Spinal cord (tissue), 10 donors: ENCODE measurements around the gene ZNF536. TPM values are rescaled to one million over a fixed set of nuclear protein-coding genes. Genes with fewer than 3 reads are reported as not detected.

Experiments used
- DNase-seq, 6 donors: peaks; one replicate each; pipeline versions ENCODE4 v3.0.0 to v3.0.0-alpha.2; 2013 to 2015; ENCODE audit warnings: low spot score in 6 of 6, low read depth in 4 of 6
- H3K27ac ChIP-seq: one replicate; pipeline ENCODE4 v1.5.1; 2013; ENCODE audit warnings: low read depth, low read length, control low read depth
- H3K27me3 ChIP-seq: one replicate; pipeline ENCODE4 v1.6.1; 2013; ENCODE audit warnings: low read length; ENCODE audit not compliant: control insufficient read depth, insufficient read depth
- H3K36me3 ChIP-seq: one replicate; pipeline ENCODE4 v1.6.1; 2013; ENCODE audit warnings: low read length; ENCODE audit not compliant: control insufficient read depth, insufficient read depth
- H3K4me1 ChIP-seq: one replicate; pipeline ENCODE4 v1.6.1; 2013; ENCODE audit warnings: low read length; ENCODE audit not compliant: control insufficient read depth, insufficient read depth
- H3K4me3 ChIP-seq: one replicate; pipeline ENCODE4 v1.5.1; 2013; ENCODE audit warnings: low read depth, low read length, control low read depth
- H3K9me3 ChIP-seq: one replicate; pipeline ENCODE4 v1.6.1; 2013; ENCODE audit warnings: low read length; ENCODE audit not compliant: control insufficient read depth, insufficient read depth
- WGBS: methylation state at CpG from one replicate; pipeline ENCODE4 v1.1.5; 2013; ENCODE audit warnings: missing lambda C conversion rate; ENCODE audit not compliant: insufficient coverage; 5-methylcytosine and 5-hydroxymethylcytosine counted together
- polyA plus RNA-seq, 2 donors: library from polyadenylated mRNA; unstranded; fragments of 120-200 nt; gene quantifications; one replicate each; pipeline ENCODE4 v1.2.1, GENCODE V29; 2013; ENCODE audit not compliant: insufficient read length in 2 of 2
- total RNA-seq, 2 donors: library from RNA; depleted of rRNA in 1 of 2; stranded (reverse); fragments of 120-200 nt in 1 of 2; fragments of >200 nt in 1 of 2; gene quantifications; one replicate each; pipeline versions ENCODE4 v1.2.3 to v1.2.4, GENCODE V29; 2013 to 2014
- donor health status: healthy.

Gene ZNF536
- total and polyA plus RNA-seq, 4 donors, result 26.2 to 41.1 (median 28.9) TPM

DNA sequence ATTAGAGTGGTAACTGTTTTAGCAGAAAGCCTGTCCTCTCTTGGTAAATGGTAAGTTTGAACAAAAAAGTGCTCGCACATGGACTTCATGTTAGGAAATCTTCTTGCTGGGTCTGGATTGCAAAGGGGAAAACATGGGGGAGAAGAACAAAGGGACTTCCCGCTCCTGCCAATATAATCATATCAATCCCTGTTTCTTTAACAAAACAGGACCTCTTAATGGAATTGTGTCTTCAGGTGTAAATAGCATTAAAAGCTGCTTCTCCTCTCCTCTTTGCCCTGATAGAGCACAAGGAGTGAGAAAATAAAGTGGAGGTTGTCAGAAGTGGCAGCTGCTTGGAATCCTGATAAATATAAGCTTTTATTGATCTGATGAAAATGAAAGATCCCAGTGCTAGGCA is 20.4 kb upstream of the ZNF536 start:
- Histone ChIP-seq H3K27ac (no peak overlapping the region), H3K9me3 (no peaks in the 10 kb centered on the region), H3K4me1 (peaks cover 9% of the 10 kb centered on the region), H3K4me3 (no peak overlapping the region), H3K27me3 (no peaks in the 10 kb centered on the region), H3K36me3 (no peaks in the 10 kb centered on the region)
- WGBS, result no CpG with 5 or more reads among the region's 2 CpGs
- peak in 1 of 6 donors; percentile 50 for DNase-seq

DNA sequence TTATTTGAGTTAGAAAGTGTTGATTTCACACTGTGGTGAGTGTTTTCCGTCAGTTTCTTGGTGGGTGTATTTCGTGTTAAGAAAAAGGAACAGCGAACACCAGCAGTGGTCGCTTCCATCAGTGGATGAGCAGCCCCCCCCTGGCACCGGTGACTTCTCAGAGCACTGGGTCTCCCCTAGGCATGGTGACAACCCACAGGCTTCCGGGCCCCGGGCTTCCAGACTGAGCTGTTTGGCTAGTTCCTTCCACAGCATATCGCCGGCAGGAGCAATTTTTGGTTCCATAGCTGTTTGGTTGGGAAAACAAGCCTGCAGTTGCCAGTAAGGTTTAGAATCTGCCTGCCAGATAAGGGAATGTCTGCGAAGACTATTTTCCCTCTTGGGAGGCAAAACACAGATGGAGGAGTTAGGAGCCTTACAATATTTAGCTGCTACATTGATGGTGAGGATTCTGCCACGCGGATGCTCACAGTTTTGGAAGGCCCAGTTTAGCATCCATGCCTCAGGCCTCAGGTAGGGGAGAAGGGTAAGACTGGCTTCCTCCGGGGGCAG is 18.7 kb upstream of the ZNF536 start:
- Histone ChIP-seq H3K27ac (no peak overlapping the region), H3K9me3 (no peaks in the 10 kb centered on the region), H3K4me3 (no peak overlapping the region), H3K4me1 (peaks cover 9% of the 10 kb centered on the region), H3K36me3 (no peaks in the 10 kb centered on the region), H3K27me3 (no peaks in the 10 kb centered on the region)
- WGBS, result 87% methylated on average over 12 of the region's 13 CpGs
- DNase-seq, result peak in 2 of 6 donors; percentile 54 to 89

DNA sequence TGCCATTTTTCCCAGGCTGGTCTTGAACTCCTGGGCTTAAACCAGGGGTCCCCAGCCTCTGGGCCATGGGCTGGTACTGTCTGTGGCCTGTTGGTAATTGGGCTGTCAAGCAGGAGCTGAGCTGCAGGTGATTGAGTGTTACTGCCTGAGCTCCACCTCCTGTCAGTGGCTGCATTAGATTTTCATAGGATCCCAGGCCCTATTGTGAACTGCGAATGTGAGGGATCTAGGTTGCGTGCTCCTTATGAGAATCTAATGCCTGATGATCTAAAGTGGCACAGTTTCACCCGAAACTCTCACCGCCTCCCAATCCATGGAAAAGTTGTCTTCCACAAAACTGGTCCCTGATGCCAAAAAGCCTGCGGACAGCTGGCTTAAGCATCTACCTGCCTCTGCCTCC is 16.6 kb upstream of the ZNF536 start:
- Histone ChIP-seq H3K4me1 (peaks cover 20% of the 10 kb centered on the region), H3K36me3 (peaks cover 3% of the 10 kb centered on the region), H3K27ac (no peak overlapping the region), H3K27me3 (no peaks in the 10 kb centered on the region), H3K9me3 (no peaks in the 10 kb centered on the region), H3K4me3 (no peak overlapping the region)
- 96% methylated on average over 5 of the region's 5 CpGs for WGBS
- no peak for DNase-seq

DNA sequence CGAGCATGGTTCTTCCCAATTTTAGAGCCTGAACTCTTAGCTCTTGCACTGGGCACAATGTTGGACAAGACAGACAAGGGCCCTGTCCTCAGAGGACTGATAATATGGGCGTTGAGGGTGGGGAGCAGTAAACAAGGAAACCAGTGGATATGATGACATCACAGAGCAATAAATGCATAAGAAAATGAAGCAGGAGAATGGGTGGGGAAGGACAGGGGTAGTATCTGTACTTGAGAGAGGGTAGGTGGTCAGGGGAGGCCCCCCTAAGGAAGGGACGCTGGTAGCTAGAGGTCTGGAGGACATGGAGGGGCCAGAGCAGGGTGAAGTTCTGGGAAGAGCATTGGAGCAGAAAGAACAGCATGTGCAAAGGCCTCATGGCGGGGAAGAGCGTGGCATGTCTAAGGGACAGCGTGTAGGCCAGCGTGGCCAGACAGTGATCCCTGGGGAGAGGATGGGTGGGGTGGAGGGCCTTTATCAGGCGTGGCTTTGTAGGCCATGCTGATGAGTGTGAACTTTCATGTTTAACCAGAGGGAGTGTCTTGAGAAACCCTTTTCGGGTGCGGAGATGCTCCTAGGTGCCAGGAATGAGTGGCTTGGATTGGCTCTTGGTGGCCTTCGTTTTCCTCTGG is 15.1 kb upstream of the ZNF536 start:
- no peaks in the 10 kb centered on the region for H3K9me3 ChIP-seq
- DNase-seq, result no peak
- peaks cover 3% of the 10 kb centered on the region for H3K36me3 ChIP-seq
- H3K4me3 ChIP-seq, result no peak overlapping the region
- H3K27me3 ChIP-seq, result no peaks in the 10 kb centered on the region
- H3K27ac ChIP-seq, result no peak overlapping the region
- WGBS, result 94% methylated on average over 11 of the region's 11 CpGs
- peaks cover 29% of the 10 kb centered on the region for H3K4me1 ChIP-seq

DNA sequence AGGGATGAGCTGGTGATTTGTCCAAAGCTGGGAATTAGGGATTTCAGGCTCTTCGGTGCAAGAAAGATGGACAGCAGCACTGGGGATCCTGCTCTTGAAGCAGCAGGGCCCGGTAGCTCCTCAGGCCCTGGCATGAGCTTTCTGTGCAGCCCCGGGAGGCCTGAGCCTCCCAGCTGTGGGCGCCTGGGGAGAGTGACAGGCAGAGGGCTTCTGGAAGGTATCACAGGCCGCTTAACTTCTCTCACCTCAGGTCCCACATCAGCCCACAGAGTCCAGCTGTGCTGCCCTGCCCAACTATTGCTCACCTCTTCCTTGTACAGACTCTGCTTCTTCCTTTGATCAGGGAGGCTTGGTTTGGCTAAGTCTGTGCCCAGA is 14.6 kb upstream of the ZNF536 start:
- Histone ChIP-seq H3K36me3 (peaks cover 3% of the 10 kb centered on the region), H3K4me3 (no peak overlapping the region), H3K4me1 (peaks cover 29% of the 10 kb centered on the region), H3K9me3 (no peaks in the 10 kb centered on the region), H3K27ac (no peak overlapping the region), H3K27me3 (no peaks in the 10 kb centered on the region)
- WGBS, result 81% methylated on average over 2 of the region's 5 CpGs
- no peak for DNase-seq

DNA sequence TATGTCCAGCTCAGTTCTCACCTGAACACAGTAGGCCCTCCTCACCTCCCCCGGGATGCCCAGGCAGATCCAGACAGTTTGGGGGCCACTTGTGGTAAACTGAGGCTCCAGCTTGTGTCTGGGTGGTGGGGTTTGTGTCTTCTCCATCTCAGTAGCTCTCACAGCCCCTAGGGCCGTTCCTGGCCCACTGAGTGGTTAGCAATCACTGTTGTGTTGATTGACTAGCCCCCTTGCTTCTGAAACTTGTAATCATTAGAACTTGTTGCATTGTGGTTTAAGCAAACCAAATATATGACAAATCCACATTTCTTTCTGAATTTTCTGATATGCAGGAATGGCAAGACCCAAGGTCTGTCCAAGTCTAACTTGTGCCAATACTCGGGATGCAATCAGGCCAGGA is 13.9 kb upstream of the ZNF536 start:
- no peaks in the 10 kb centered on the region for H3K9me3 ChIP-seq
- peaks cover 29% of the 10 kb centered on the region for H3K4me1 ChIP-seq
- no peak for DNase-seq
- H3K36me3 ChIP-seq, result peaks cover 3% of the 10 kb centered on the region
- WGBS, result 100% methylated on average over 1 of the region's 3 CpGs
- H3K27ac ChIP-seq, result no peak overlapping the region
- no peak overlapping the region for H3K4me3 ChIP-seq
- H3K27me3 ChIP-seq, result no peaks in the 10 kb centered on the region

DNA sequence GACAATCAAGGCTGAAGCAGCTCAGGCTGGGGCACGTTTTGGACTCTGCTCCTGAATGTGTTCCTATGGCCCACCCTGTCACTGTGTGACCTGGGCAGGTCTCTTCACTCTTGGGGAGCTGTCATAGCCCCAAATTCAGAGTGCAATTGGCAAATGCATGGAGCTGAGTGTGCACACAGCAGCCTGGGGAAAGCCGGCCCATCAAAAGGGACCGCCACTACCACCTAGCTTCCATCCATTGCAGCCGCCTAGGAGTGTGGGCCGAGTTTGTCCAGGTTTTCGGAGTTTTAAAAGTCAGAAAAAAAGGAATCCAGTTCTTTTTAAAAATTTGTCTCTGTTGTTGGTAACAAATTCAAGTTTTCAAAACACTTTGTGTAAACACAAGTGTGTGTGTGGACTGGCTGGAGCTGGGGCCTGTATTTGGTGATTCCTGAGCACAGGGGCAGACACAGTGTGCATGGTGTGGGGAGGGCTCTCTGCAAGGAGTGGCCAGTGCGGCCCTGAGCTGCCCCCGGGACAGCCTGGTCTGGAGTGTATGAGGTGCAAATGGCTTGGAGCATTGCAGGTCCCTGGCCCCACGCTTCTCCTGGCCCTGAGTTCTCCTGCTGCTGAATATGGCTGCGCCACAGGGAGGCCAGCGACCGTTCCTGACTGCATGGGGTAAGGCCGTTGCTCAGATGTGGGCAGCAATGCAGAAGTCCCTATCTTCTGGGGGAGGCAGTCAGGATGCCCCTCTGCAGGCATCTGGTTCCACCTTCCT is 13.2 kb upstream of the ZNF536 start:
- Histone ChIP-seq H3K4me3 (no peak overlapping the region), H3K27me3 (no peaks in the 10 kb centered on the region), H3K9me3 (no peaks in the 10 kb centered on the region), H3K27ac (no peak overlapping the region), H3K36me3 (peaks cover 3% of the 10 kb centered on the region), H3K4me1 (peaks cover 29% of the 10 kb centered on the region)
- WGBS, result 83% methylated on average over 9 of the region's 13 CpGs
- no peak for DNase-seq

DNA sequence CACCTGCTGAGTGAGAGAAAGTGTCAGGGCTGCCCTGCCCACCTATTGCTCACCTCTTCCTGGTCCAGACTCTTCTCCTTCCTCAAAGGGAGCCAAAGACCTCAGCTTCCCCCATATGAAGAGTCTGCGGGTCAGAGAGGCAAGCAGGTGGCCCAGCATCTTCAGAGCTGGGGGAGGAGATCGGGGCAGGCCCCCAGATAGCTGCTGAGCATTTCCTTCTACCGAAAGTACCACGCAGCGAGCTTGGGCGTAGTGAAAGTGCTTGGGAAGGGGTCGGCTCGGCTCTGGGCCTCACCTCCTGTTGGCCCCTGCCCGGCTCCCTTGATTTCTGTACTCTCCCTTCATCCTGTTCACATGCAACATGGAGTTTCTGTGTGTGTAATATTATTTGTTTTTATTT is 12.2 kb upstream of the ZNF536 start:
- no peak for DNase-seq
- Histone ChIP-seq H3K9me3 (no peaks in the 10 kb centered on the region), H3K4me1 (peaks cover 29% of the 10 kb centered on the region), H3K36me3 (peaks cover 3% of the 10 kb centered on the region), H3K27me3 (no peaks in the 10 kb centered on the region), H3K27ac (no peak overlapping the region), H3K4me3 (no peak overlapping the region)
- WGBS, result 82% methylated on average over 3 of the region's 9 CpGs

DNA sequence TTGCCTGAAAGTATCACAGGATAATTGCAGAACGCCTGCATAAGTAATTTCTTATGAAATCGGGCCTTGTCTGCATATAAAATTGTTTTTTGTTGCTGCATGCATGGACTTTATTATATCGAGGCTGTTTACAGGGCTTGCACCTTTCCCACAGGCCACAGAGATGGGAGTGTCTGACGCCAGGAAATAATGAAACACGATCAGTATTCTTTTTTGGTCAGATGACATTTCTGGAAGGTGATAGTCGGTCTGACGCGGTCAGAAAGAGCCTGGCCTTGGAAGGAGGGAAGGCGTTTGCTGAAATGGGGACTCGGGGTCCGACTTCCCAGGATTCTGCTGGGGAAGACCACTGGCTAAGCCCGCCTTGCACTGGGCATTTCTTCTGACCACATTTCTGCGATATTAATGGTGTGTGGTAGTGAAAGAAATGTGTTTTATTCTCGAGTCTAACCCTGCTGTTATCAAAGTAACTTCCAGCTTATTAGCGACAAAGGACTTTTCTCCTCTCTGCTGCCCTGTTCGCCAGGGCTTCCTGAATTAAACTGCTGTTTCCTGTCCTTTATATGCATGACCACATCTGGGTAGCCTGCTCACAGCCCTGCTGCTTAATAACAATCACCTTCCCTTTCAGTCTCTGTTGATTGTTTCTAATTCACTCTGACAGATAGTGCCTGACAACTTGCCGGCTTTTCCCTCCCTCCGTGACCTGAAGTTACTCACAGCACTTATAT is 11.6 kb upstream of the ZNF536 start:
- H3K9me3 ChIP-seq, result no peaks in the 10 kb centered on the region
- 50% methylated on average over 14 of the region's 18 CpGs for WGBS
- H3K27me3 ChIP-seq, result no peaks in the 10 kb centered on the region
- H3K4me3 ChIP-seq, result no peak overlapping the region
- peaks cover 33% of the 10 kb centered on the region for H3K4me1 ChIP-seq
- peaks cover 5% of the 10 kb centered on the region for H3K36me3 ChIP-seq
- H3K27ac ChIP-seq, result peak overlapping the region; percentile 51
- peak in 2 of 6 donors; percentile 36 to 56 for DNase-seq
